AG04450 (cell line): ENCODE results near the gene OSBP2. TPM values are rescaled to one million over a fixed set of nuclear protein-coding genes. Genes with fewer than 3 reads are reported as not detected.

Source experiments
- CTCF ChIA-PET: fragments of 300-600, 350-600 bp; formaldehyde crosslinking; extraction: SDS; loops from one replicate; lab custom pipeline; 2022; ENCODE audit warnings: antibody characterized with exemption, inconsistent platforms; lab: Charles Lee
- POLR2A ChIA-PET: fragments of 350-600 bp; formaldehyde crosslinking; extraction: SDS; loops from one replicate; lab custom pipeline; 2021; ENCODE audit warnings: antibody characterized with exemption, inconsistent platforms; lab: Yijun Ruan, JAX
- DNase-seq: peaks from one replicate; pipeline ENCODE4 v3.0.0-alpha.2; 2011; ENCODE audit warnings: low read depth, low spot score
- H3K27ac ChIP-seq: one replicate; pipeline ENCODE4 v1.5.1; 2012; ENCODE audit warnings: low read depth, low read length, control low read depth
- H3K27me3 ChIP-seq: one replicate; pipeline ENCODE4 v1.6.0; 2012; ENCODE audit warnings: low read length; ENCODE audit not compliant: control insufficient read depth, insufficient read depth
- H3K4me3 ChIP-seq: 2 replicates; pipeline ENCODE4 v1.5.1; 2011; ENCODE audit warnings: mild to moderate bottlenecking, low read depth, low read length, control low read depth
- H3K9me3 ChIP-seq: 2 replicates; pipeline ENCODE4 v1.5.1; 2012; ENCODE audit warnings: low read length; ENCODE audit not compliant: control insufficient read depth, insufficient read depth
- CTCF ChIP-seq: IDR thresholded peaks from 2 replicates; pipeline ENCODE4 v1.5.1; 2011; ENCODE audit warnings: low read depth, low read length, control low read depth, inconsistent platforms
- polyA plus RNA-seq: library from polyadenylated mRNA; depleted of rRNA; stranded (reverse); fragments of >200 nt; gene quantifications from 2 replicates; pipeline ENCODE4 v1.2.3, GENCODE V29; 2011

Gene OSBP2
- polyA plus RNA-seq, 1 experiment, result 1.8 TPM

GRCh38 chr22:30813936-30814335 lies 119.3 kb downstream of the OSBP2 start:
- TF ChIP-seq CTCF, result no peak
- H3K27ac ChIP-seq, result no peak overlapping the region
- H3K27me3 ChIP-seq, result no peaks in the 10 kb centered on the region
- DNase-seq, result no peak
- H3K4me3 ChIP-seq, result no peak overlapping the region
- POLR2A ChIA-PET, result no interaction called here
- CTCF ChIA-PET, result interaction anchor here (0.9 kb wide), 1 partner anchor 106 kb away, joined by 4 read pairs; no protein-coding TSS in a partner anchor
- no peaks in the 10 kb centered on the region for H3K9me3 ChIP-seq

- ChIA-PET CTCF (no interaction called here), POLR2A (no interaction called here)
- Histone ChIP-seq H3K9me3 (no peaks in the 10 kb centered on the region), H3K27ac (no peak overlapping the region), H3K27me3 (peaks cover 2% of the 10 kb centered on the region), H3K4me3 (no peak overlapping the region)
- DNase-seq, result no peak
- no peak for TF ChIP-seq CTCF
Measured at GRCh38 chr22:30816413-30816812, 121.7 kb downstream of the OSBP2 start.

GRCh38 chr22:30821381-30821780 lies 126.7 kb downstream of the OSBP2 start:
- no peaks in the 10 kb centered on the region for H3K9me3 ChIP-seq
- H3K4me3 ChIP-seq, result no peak overlapping the region
- ChIA-PET CTCF (interaction anchor here (0.7 kb wide), 1 partner anchor 17 kb away, joined by 3 read pairs; no protein-coding TSS in a partner anchor), POLR2A (no interaction called here)
- TF ChIP-seq CTCF, result no peak
- H3K27ac ChIP-seq, result no peak overlapping the region
- H3K27me3 ChIP-seq, result peaks cover 28% of the 10 kb centered on the region
- no peak for DNase-seq

- H3K9me3 ChIP-seq, result no peaks in the 10 kb centered on the region
- no peak overlapping the region for H3K27ac ChIP-seq
- no peak for TF ChIP-seq CTCF
- peak overlapping the region; percentile 49 for H3K4me3 ChIP-seq
- POLR2A ChIA-PET, result no interaction called here
- CTCF ChIA-PET, result no interaction called here
- no peak for DNase-seq
- H3K27me3 ChIP-seq, result peaks cover 28% of the 10 kb centered on the region
Measured at GRCh38 chr22:30821863-30822215, 127.2 kb downstream of the OSBP2 start.

GRCh38 chr22:30822216-30823014 lies 127.7 kb downstream of the OSBP2 start:
- ChIA-PET CTCF (no interaction called here), POLR2A (no interaction called here)
- no peak for TF ChIP-seq CTCF
- no peak for DNase-seq
- peak overlapping the region; percentile 49 for H3K4me3 ChIP-seq
- H3K9me3 ChIP-seq, result no peaks in the 10 kb centered on the region
- no peak overlapping the region for H3K27ac ChIP-seq
- peaks cover 28% of the 10 kb centered on the region for H3K27me3 ChIP-seq
